HepG2 (cell line): ENCODE measurements around the gene ZBTB7B. TPM values are rescaled to one million over a fixed set of nuclear protein-coding genes. Genes with fewer than 3 reads are reported as not detected.

ENCODE experiments used
- CHCHD3 ChIP-seq: sonication (generic); formaldehyde crosslinking; IDR thresholded peaks from 2 replicates; pipeline ENCODE4 v1.8.0; 2022; ENCODE audit warnings: mild to moderate bottlenecking, missing genetic modification reagents, moderate library complexity
- DNMT3B ChIP-seq: conservative IDR thresholded peaks from 2 replicates; pipeline ENCODE4 v1.6.1; 2016; ENCODE audit warnings: missing biosample characterization, control low read depth
- HNF4A ChIP-seq: sonication (generic); formaldehyde crosslinking; IDR thresholded peaks from 2 replicates; pipeline ENCODE4 v1.4.0; 2020; ENCODE audit warnings: missing genetic modification reagents
- HOXA3 ChIP-seq: sonication (generic); formaldehyde crosslinking; IDR thresholded peaks from 2 replicates; pipeline ENCODE4 v1.5.0; 2020; ENCODE audit warnings: missing genetic modification reagents
- PAXIP1 ChIP-seq: sonication (generic); formaldehyde crosslinking; conservative IDR thresholded peaks from 2 replicates; pipeline ENCODE4 v1.4.0; 2020; ENCODE audit warnings: mild to moderate bottlenecking, missing genetic modification reagents, moderate library complexity
- PCBP2 ChIP-seq: fragments of 200-400 bp; formaldehyde crosslinking; optimal IDR thresholded peaks from 2 replicates; pipeline ENCODE3; 2018; ENCODE audit warnings: low read length, low read depth; ENCODE audit not compliant: poor library complexity, severe bottlenecking
- POLR2G ChIP-seq: fragments of 200-400 bp; formaldehyde crosslinking; IDR thresholded peaks from 2 replicates; pipeline ENCODE4 v1.6.1; 2018; ENCODE audit warnings: mild to moderate bottlenecking, low read depth, low read length, moderate library complexity
- RARA ChIP-seq: IDR thresholded peaks from 2 replicates; pipeline ENCODE4 v1.6.1; 2016; ENCODE audit warnings: missing genetic modification reagents, missing compliant biosample characterization
- ZBTB1 ChIP-seq: sonication (generic); formaldehyde crosslinking; IDR thresholded peaks from 2 replicates; pipeline ENCODE4 v1.4.0; 2020; ENCODE audit warnings: missing genetic modification reagents, borderline replicate concordance
- ZBTB10 ChIP-seq: sonication (generic); formaldehyde crosslinking; IDR thresholded peaks from 2 replicates; pipeline ENCODE4 v1.4.0; 2020; ENCODE audit warnings: missing genetic modification reagents, borderline replicate concordance
- ZNF101 ChIP-seq: sonication (generic); formaldehyde crosslinking; IDR thresholded peaks from 2 replicates; pipeline ENCODE4 v1.4.0; 2020; ENCODE audit warnings: mild to moderate bottlenecking, low read depth, missing genetic modification reagents, borderline replicate concordance
- ZNF253 ChIP-seq: sonication (generic); formaldehyde crosslinking; IDR thresholded peaks from 2 replicates; pipeline ENCODE4 v1.8.0; 2022; ENCODE audit warnings: mild to moderate bottlenecking, missing genetic modification reagents, borderline replicate concordance
- ZNF276 ChIP-seq: sonication (generic); formaldehyde crosslinking; IDR thresholded peaks from 2 replicates; pipeline ENCODE4 v1.4.0; 2020; ENCODE audit warnings: mild to moderate bottlenecking, low read depth, missing genetic modification reagents
- ZNF414 ChIP-seq: sonication (generic); formaldehyde crosslinking; IDR thresholded peaks from 2 replicates; pipeline ENCODE4 v1.5.0; 2020; ENCODE audit warnings: missing genetic modification reagents
- ZNF616 ChIP-seq: sonication (generic); formaldehyde crosslinking; IDR thresholded peaks from 2 replicates; pipeline ENCODE4 v1.5.0; 2020; ENCODE audit warnings: low read depth, mild to moderate bottlenecking, missing genetic modification reagents
- ZNF724P ChIP-seq: sonication (generic); formaldehyde crosslinking; IDR thresholded peaks from 2 replicates; pipeline ENCODE4 v1.8.0; 2022; ENCODE audit warnings: missing genetic modification reagents, borderline replicate concordance
- ZNF746 ChIP-seq: sonication (generic); formaldehyde crosslinking; IDR thresholded peaks from 2 replicates; pipeline ENCODE4 v1.8.0; 2022; ENCODE audit warnings: mild to moderate bottlenecking, missing genetic modification reagents
- ZNF768 ChIP-seq: sonication (generic); formaldehyde crosslinking; IDR thresholded peaks from 2 replicates; pipeline ENCODE4 v1.4.0; 2020; ENCODE audit warnings: missing genetic modification reagents
- ZSCAN5A ChIP-seq: sonication (generic); formaldehyde crosslinking; IDR thresholded peaks from 2 replicates; pipeline ENCODE4 v1.8.0; 2022; ENCODE audit warnings: mild to moderate bottlenecking, missing genetic modification reagents, borderline replicate concordance
- polyA plus RNA-seq, 8 experiments: library from polyadenylated mRNA; depleted of rRNA in 3 of 8; stranded (reverse) in 7 of 8; unstranded in 1 of 8; fragments of >200 nt; fragmentation: Illumina TruSeq in 4 of 8; extraction: Trizol in 4 of 8; gene quantifications; 2 replicates each; pipeline versions ENCODE4 v1.2.1 to v1.2.3, GENCODE V29; 2011 to 2016; ENCODE audit warnings: low read depth in 4 of 8, missing spikeins in 1 of 8, mixed read lengths in 1 of 8; ENCODE audit not compliant: insufficient read depth in 1 of 8
- total RNA-seq, 5 experiments: library from RNA; depleted of rRNA; stranded (reverse); fragments of >200 nt; fragmentation: Illumina TruSeq; extraction: Trizol; gene quantifications; 2 replicates each; pipeline ENCODE4 v1.2.3, GENCODE V29; 2016; ENCODE audit warnings: low read depth in 1 of 5

Gene ZBTB7B
- total and polyA plus RNA-seq, 2 of the 13 experiments (the other 11 are each of a cell fraction or from before 2014, with no cell fraction given), result 15.5 to 17.5 TPM

GRCh38 chr1:155003227-155003765, 694 bp downstream of the ZBTB7B start (continued):
- TF ChIP-seq ZNF724P (CRISPR knock-in tag), result no peak
- no peak for TF ChIP-seq ZNF414 (CRISPR knock-in tag)
- no peak for TF ChIP-seq ZBTB1 (CRISPR knock-in tag)
- no peak; the same call in 1 of the 2 replicates for TF ChIP-seq ZNF276 (CRISPR knock-in tag)
- no peak for TF ChIP-seq CHCHD3 (CRISPR knock-in tag)
- no peak for TF ChIP-seq HNF4A (CRISPR knock-in tag)
- 0 out of 2 replicates have a peak, but pooled peaks have one; percentile 28 for TF ChIP-seq ZNF768 (CRISPR knock-in tag)
- no peak for TF ChIP-seq DNMT3B (CRISPR knock-in tag)
- no peak for TF ChIP-seq ZNF746 (CRISPR knock-in tag)
- TF ChIP-seq RARA (CRISPR knock-in tag), result no peak
- no peak for TF ChIP-seq PAXIP1 (CRISPR knock-in tag)
- TF ChIP-seq PCBP2, result no peak
- TF ChIP-seq ZNF101 (CRISPR knock-in tag), result no peak
- 0 out of 2 replicates have a peak, but pooled peaks have one; percentile 11 for TF ChIP-seq HOXA3 (CRISPR knock-in tag)
- TF ChIP-seq ZNF253 (CRISPR knock-in tag), result no peak
- peak; percentile 57 for TF ChIP-seq POLR2G
- no peak for TF ChIP-seq ZBTB10 (CRISPR knock-in tag)
- no peak for TF ChIP-seq ZSCAN5A (CRISPR knock-in tag)
- TF ChIP-seq ZNF616, result no peak
